A172 (cell line): ENCODE measurements around the gene MCCD1. TPM values are rescaled to one million over a fixed set of nuclear protein-coding genes. Genes with fewer than 3 reads are reported as not detected.

Source experiments
- DNase-seq: peaks from one replicate; pipeline ENCODE4 v3.0.0-alpha.2; 2015; ENCODE audit warnings: low spot score
- total RNA-seq: library from RNA; depleted of rRNA; stranded (reverse); fragments of >200 nt; shearing (Covaris generic); gene quantifications from 2 replicates; pipeline ENCODE4 v1.2.3, GENCODE V29; 2014; rRNA removed

The MCCD1 gene
- total RNA-seq, 1 experiment from 2014 or later, result not detected

- DNase-seq, result no peak
Observed at GRCh38 chr6:31569861-31570536, 41.2 kb downstream of the MCCD1 start.

- no peak for DNase-seq
Observed at GRCh38 chr6:31572041-31572911, 43.5 kb downstream of the MCCD1 start, which contains the start of gene LTA. Gene LTA (plus strand): TSS chr6:31572289. CDS start chr6:31572743, 454 bp downstream.

- no peak for DNase-seq
Observed at GRCh38 chr6:31573239-31574105, 44.7 kb downstream of the MCCD1 start.

GRCh38 chr6:31574106-31575061 lies 45.6 kb downstream of the MCCD1 start:
- DNase-seq, result no peak

- DNase-seq, result no peak
Observed at GRCh38 chr6:31575335-31575901, 46.7 kb downstream of the MCCD1 start, which contains the start of gene TNF. Gene TNF (plus strand): TSS chr6:31575565. CDS start chr6:31575742, 177 bp downstream.

- no peak for DNase-seq
Observed at GRCh38 chr6:31575952-31576685, 47.4 kb downstream of the MCCD1 start.

GRCh38 chr6:31576897-31577578 lies 48.3 kb downstream of the MCCD1 start:
- DNase-seq, result no peak

- no peak for DNase-seq
Observed at GRCh38 chr6:31577579-31577966, 48.8 kb downstream of the MCCD1 start.

- peak; percentile 11 for DNase-seq
Observed at GRCh38 chr6:31578184-31579118, 49.7 kb downstream of the MCCD1 start.

GRCh38 chr6:31579119-31579505 lies 50.4 kb downstream of the MCCD1 start:
- DNase-seq, result no peak

Other genes starting within 250 kb of the MCCD1 start
- gene HLA-B, start 171.8 kb upstream of the MCCD1 start, total RNA-seq, result 284 and 365 TPM in 2 replicates
- 60.3 and 67.6 TPM in 2 replicates for gene MICA, start 125.4 kb upstream of the MCCD1 start, total RNA-seq
- 16.5 and 17.1 TPM in 2 replicates for gene MICB, start 30.8 kb upstream of the MCCD1 start, total RNA-seq
- 317 and 405 TPM in 2 replicates for gene DDX39B, start 13.0 kb downstream of the MCCD1 start, total RNA-seq
- 1.4 and 2.3 TPM in 2 replicates for gene ATP6V1G2, start 17.6 kb downstream of the MCCD1 start, total RNA-seq
- gene NFKBIL1, start 18.6 kb downstream of the MCCD1 start, total RNA-seq, result 21.1 and 22.0 TPM in 2 replicates
- not detected in 2 replicates for gene LTA, start 43.3 kb downstream of the MCCD1 start, total RNA-seq
- not detected in 2 replicates for gene TNF, start 46.6 kb downstream of the MCCD1 start, total RNA-seq
- gene LTB, start 53.5 kb downstream of the MCCD1 start, total RNA-seq, result not detected in 2 replicates
- not detected in 2 replicates for gene LST1, start 57.3 kb downstream of the MCCD1 start, total RNA-seq
- not detected in 2 replicates for gene NCR3, start 64.0 kb downstream of the MCCD1 start, total RNA-seq
- not detected in 2 replicates for gene AIF1, start 86.3 kb downstream of the MCCD1 start, total RNA-seq
- gene PRRC2A, start 91.8 kb downstream of the MCCD1 start, total RNA-seq, result 46.7 and 55.9 TPM in 2 replicates
- 176 and 186 TPM in 2 replicates for gene BAG6, start 123.7 kb downstream of the MCCD1 start, total RNA-seq
- gene APOM, start 126.9 kb downstream of the MCCD1 start, total RNA-seq, result 2.0 and 4.2 TPM in 2 replicates
- gene C6orf47, start 131.8 kb downstream of the MCCD1 start, total RNA-seq, result 15.9 and 22.0 TPM in 2 replicates
- gene GPANK1, start 136.0 kb downstream of the MCCD1 start, total RNA-seq, result 9.5 and 13.2 TPM in 2 replicates
- gene CSNK2B, start 137.1 kb downstream of the MCCD1 start, total RNA-seq, result 263 and 282 TPM in 2 replicates
- gene LY6G5B, start 141.0 kb downstream of the MCCD1 start, total RNA-seq, result 1.2 and 2.0 TPM in 2 replicates
- gene LY6G5C, start 152.1 kb downstream of the MCCD1 start, total RNA-seq, result not detected in 2 replicates
- gene ABHD16A, start 174.4 kb downstream of the MCCD1 start, total RNA-seq, result 38.5 and 40.9 TPM in 2 replicates
- not detected in 2 replicates for gene LY6G6F, start 177.9 kb downstream of the MCCD1 start, total RNA-seq
- gene LY6G6D, start 186.4 kb downstream of the MCCD1 start, total RNA-seq, result not detected in 2 replicates
- gene LY6G6C, start 192.8 kb downstream of the MCCD1 start, total RNA-seq, result not detected in 2 replicates
- gene MPIG6B, start 194.4 kb downstream of the MCCD1 start, total RNA-seq, result not detected in 2 replicates
- gene DDAH2, start 200.3 kb downstream of the MCCD1 start, total RNA-seq, result 134 and 166 TPM in 2 replicates
- gene CLIC1, start 207.6 kb downstream of the MCCD1 start, total RNA-seq, result 927 and 1,153 TPM in 2 replicates
- 3.2 and 6.1 TPM in 2 replicates for gene MSH5, start 211.0 kb downstream of the MCCD1 start, total RNA-seq
- 1.1 and 3.0 TPM in 2 replicates for gene SAPCD1, start 233.7 kb downstream of the MCCD1 start, total RNA-seq
- 0.60 and 3.2 TPM in 2 replicates for gene VWA7, start 248.4 kb downstream of the MCCD1 start, total RNA-seq